Activated CD4-positive, alpha-beta memory T cell treated with anti-CD3 and anti-CD28 coated beads for 36 hours (primary cell): ENCODE results near the gene FXYD6. TPM values are rescaled to one million over a fixed set of nuclear protein-coding genes. Genes with fewer than 3 reads are reported as not detected.

ENCODE experiments used
- CTCF ChIA-PET: fragments of 350-600 bp; sonication (Branson Sonifier 250); formaldehyde crosslinking; loops from one replicate; lab custom pipeline; 2021; ENCODE audit warnings: antibody characterized with exemption, inconsistent platforms; lab: Charles Lee
- POLR2A ChIA-PET: fragments of 350-600 bp; sonication (Branson Sonifier 250); formaldehyde crosslinking; loops from one replicate; lab custom pipeline; 2021; ENCODE audit warnings: antibody characterized with exemption; lab: Charles Lee
- DNase-seq: peaks from one replicate; pipeline ENCODE4 v3.0.0-alpha.2; 2020
- H3K27ac Mint-ChIP-seq: one replicate; pipeline ENCODE4 v1.8.0; 2021; ENCODE audit warnings: mixed read lengths
- H3K27me3 Mint-ChIP-seq: one replicate; pipeline ENCODE4 v1.8.0; 2021; ENCODE audit warnings: mixed read lengths
- H3K36me3 Mint-ChIP-seq: one replicate; pipeline ENCODE4 v1.8.0; 2021; ENCODE audit warnings: mixed read lengths
- H3K4me1 Mint-ChIP-seq: one replicate; pipeline ENCODE4 v1.8.0; 2021; ENCODE audit warnings: low read depth, mixed read lengths
- H3K4me3 Mint-ChIP-seq: one replicate; pipeline ENCODE4 v1.8.0; 2021; ENCODE audit warnings: mild to moderate bottlenecking, mixed read lengths
- H3K9me3 Mint-ChIP-seq: one replicate; pipeline ENCODE4 v1.8.0; 2021; ENCODE audit warnings: mixed read lengths
- intact Hi-C: fragments of 100-400 bp; cut with micrococcal nuclease; formaldehyde crosslinking; loops from one replicate; pipeline ENCODE4 v1.15.1; 2023
- total RNA-seq, 2 experiments: library from RNA; stranded (reverse); gene quantifications; one replicate each; pipeline ENCODE4 v1.2.3, GENCODE V29; 2021

Gene FXYD6
- total RNA-seq, 2 experiments from 2014 or later: 0.26 to 0.61 TPM

DNA sequence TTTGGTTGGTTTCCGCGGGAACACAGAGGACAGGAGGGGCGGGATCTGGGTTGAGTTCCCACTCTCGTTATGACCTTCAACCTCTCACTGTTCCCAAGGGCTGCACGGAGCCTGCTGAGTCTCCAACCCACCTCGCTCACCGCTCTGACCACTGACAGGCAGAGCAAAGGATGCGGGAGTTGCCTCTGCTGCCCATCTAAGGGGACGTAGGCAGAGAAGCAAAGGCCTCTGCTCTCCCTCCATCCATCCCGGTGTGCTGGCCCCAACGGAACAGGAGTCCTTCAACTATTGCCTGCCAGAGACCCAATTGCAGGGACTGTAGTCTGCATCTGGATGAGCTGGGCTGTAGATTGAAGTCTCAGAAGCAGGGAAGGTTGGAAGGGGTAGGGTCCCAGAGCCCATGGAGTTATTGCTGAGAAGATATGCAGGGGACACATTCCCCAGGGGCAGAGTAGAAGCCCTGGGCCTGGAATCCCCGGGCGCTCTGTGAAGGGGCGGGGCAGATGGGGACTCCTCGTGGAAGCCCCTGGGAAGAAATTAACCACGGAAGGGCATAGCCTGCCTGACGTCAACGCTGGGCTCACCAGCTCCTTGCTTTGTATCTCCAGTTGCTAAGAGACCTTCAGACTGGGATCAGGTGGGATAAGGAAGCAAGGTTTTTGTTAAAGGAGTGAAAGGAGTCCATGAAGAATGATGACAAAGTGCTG, 39.2 kb downstream of the FXYD6 start:
- no peaks in the 10 kb centered on the region for H3K4me1 Mint-ChIP-seq
- H3K27me3 Mint-ChIP-seq: peaks cover 2% of the 10 kb centered on the region
- H3K9me3 Mint-ChIP-seq: no peaks in the 10 kb centered on the region
- intact Hi-C loops: no loop called here
- no peak for DNase-seq
- H3K4me3 Mint-ChIP-seq: no peak overlapping the region
- POLR2A ChIA-PET: no interaction called here
- no peaks in the 10 kb centered on the region for H3K36me3 Mint-ChIP-seq
- H3K27ac Mint-ChIP-seq: no peak overlapping the region
- CTCF ChIA-PET: no interaction called here

DNA sequence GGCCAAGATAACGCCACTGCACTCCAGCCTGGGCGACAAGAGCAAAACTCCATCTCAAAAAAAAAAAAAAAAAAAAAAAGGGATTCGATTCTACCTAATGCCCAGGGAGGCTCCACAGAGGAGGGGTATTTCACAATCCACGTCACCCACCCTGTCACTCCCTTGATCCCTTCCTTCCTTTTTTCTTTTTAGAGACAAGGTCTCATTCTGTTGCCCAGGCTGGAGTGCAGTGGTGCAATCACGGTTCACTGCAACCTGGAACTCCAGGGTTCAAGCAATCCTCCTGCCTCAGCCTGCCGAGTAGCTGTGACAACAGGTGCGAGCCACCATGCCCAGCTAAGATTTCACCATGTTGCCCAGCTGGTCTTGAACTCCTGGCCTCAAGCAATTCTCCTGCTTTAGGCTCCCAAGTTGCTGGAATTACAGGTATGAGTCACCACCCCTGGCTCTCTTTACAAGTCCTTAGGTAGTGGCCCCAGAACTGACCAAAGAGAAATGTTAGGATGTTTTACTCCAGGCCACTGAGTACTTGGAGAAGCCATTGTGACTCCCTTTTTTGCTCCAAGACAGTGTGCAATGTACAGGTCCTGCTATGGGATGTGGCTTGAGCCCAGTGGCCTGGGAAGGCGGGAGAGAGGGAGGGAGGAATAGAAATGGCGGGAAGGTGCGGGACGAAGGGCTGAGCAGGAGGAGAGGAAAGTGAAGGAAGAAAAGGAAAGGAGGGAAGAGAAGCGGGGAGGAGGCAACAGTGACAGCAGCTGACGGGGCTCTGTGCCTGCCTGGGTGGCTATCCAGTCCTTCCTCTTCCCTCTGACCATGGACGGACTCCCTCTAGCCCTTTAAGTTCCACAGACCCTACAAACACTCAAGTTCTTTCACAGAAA, 40.1 kb downstream of the FXYD6 start:
- ChIA-PET CTCF (interaction anchor here (1.5 kb wide), 1 partner anchor 19 kb away, joined by 4 read pairs; no protein-coding TSS in a partner anchor), POLR2A (no interaction called here)
- Mint-ChIP-seq H3K9me3 (no peaks in the 10 kb centered on the region), H3K4me3 (no peak overlapping the region), H3K4me1 (no peaks in the 10 kb centered on the region), H3K27ac (no peak overlapping the region), H3K36me3 (no peaks in the 10 kb centered on the region), H3K27me3 (peaks cover 2% of the 10 kb centered on the region)
- no peak for DNase-seq
- intact Hi-C loops: no loop called here

DNA sequence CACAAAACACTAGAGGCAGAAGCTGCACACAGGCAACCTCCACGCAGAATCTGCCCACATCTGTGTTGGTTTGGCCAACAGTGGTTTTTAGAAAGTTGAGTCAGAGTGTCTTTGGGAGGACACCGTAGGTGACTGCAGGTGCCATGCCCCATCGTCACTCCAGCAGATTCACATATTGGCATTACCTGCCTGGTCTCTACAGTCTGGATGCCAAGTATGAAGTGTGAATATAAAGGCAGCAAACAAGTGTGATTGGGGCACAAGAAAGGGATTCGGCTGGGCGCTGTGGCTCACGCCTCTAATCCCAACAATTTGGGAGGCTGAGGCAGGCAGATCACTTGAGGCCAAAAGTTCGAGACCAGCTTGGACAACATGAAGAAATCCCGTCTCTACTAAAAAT, 40.9 kb downstream of the FXYD6 start:
- no peak for DNase-seq
- no peaks in the 10 kb centered on the region for H3K9me3 Mint-ChIP-seq
- ChIA-PET POLR2A (no interaction called here), CTCF (interaction anchor here (1.5 to 3.3 kb wide), 3 partner anchors 18 to 217 kb away, joined by 4 to 18 read pairs (median 10); no protein-coding TSS in a partner anchor)
- H3K4me3 Mint-ChIP-seq: no peak overlapping the region
- intact Hi-C loops: no loop called here
- H3K27ac Mint-ChIP-seq: no peak overlapping the region
- peaks cover 6% of the 10 kb centered on the region for H3K4me1 Mint-ChIP-seq
- H3K36me3 Mint-ChIP-seq: no peaks in the 10 kb centered on the region
- peaks cover 2% of the 10 kb centered on the region for H3K27me3 Mint-ChIP-seq

DNA sequence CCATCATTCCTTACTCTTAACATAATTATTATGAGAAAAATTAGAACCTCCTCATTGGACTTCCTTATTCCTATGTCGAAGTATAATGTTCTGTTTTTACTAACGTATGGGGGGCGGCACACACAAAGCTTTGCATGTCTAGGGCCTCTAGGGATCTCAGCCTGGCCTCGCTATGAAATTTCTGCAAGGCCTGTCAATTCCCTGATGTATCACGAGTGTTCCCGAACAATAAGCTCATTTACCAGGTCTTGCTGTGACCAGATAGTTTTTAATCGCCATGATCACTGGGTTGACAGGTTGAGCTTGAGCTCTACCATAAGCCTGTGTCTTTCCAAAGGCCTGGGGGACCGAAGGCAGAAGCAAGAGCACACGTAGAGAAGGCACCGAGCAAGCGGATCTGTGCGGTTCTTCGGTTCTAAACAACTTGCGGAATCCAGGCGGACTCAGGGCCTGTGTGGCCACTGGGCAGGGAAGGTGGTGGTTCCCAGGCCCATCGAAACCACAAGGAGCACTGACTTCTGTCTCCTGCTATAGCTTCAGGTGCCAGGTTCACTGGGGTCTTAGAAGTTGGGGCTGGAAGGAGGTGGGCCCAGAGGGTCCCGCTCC, 41.5 kb downstream of the FXYD6 start:
- no peak for DNase-seq
- Mint-ChIP-seq H3K9me3 (no peaks in the 10 kb centered on the region), H3K4me3 (no peak overlapping the region), H3K27me3 (peaks cover 2% of the 10 kb centered on the region), H3K27ac (no peak overlapping the region), H3K4me1 (peaks cover 12% of the 10 kb centered on the region), H3K36me3 (no peaks in the 10 kb centered on the region)
- intact Hi-C loops: no loop called here
- POLR2A ChIA-PET: no interaction called here
- CTCF ChIA-PET: interaction anchor here (0.9 to 3.3 kb wide), 8 partner anchors 18 to 337 kb away, joined by 3 to 18 read pairs (median 5); no protein-coding TSS in a partner anchor

DNA sequence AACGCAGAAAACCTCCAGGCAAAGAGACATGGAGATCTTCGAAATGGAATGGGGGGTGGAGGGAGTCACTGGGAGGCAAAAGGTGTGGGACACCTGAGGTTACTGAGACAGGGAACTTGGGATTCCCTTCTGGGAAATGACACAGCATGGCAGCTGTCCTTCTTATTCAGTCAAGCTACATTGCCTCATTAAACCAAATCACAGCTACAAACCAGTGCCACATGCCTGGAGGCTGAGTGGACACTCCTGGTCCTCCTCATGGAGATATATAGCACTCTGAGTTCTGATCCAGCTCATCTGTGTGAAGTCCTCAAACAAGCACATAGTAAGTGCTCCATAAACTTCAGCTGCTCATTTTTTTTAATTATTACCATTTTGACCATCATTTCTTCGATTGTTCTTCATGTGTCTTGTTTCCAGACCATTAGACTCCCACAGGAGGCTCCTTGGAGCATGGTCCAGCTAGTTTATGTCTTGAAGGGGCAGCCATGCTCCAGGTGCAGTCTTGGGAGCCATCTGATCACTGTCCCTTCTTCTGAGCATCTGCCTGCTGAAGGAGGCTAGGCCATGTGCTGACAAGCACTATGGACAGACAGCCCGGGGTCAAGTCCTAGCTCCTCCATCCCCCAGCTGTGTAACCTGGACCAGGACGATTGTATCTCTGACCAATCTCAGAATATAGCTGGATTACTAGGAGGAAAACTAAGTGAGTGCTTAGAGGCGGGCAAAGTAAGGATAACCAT, 42.2 kb downstream of the FXYD6 start:
- Mint-ChIP-seq H3K27ac (no peak overlapping the region), H3K4me1 (peaks cover 17% of the 10 kb centered on the region), H3K36me3 (no peaks in the 10 kb centered on the region), H3K4me3 (no peak overlapping the region), H3K9me3 (no peaks in the 10 kb centered on the region), H3K27me3 (peaks cover 2% of the 10 kb centered on the region)
- DNase-seq: no peak
- CTCF ChIA-PET: interaction anchor here (0.9 to 3.3 kb wide), 8 partner anchors 10 to 337 kb away, joined by 3 to 18 read pairs (median 6); no protein-coding TSS in a partner anchor
- POLR2A ChIA-PET: no interaction called here
- intact Hi-C loops: no loop called here

DNA sequence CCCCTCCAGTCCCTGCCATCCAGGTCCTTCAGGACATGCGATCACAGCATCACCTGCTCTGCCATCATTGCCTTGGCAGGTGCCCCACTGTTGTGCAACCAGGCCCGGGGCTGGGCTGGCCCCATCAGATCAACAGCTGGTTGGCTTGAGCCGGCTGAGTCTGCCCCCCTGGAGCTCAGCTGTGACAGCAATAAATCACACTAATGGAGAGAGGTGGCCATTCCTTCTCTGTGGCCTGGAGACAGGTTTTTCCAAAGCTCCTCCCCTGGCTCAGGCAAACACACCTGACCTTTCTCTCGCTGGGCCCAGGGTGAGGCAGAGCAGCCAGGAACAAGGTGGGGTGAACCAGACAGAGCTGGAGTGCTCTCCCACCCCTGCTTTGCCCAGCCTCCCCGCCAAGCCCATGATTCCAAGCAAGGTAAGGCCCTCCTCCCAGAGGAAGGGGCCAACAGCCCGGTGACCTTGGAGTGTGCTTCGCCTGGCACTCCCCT, 43.0 kb downstream of the FXYD6 start:
- Mint-ChIP-seq H3K27ac (no peak overlapping the region), H3K9me3 (no peaks in the 10 kb centered on the region), H3K4me3 (no peak overlapping the region), H3K36me3 (no peaks in the 10 kb centered on the region), H3K27me3 (peaks cover 2% of the 10 kb centered on the region), H3K4me1 (peaks cover 24% of the 10 kb centered on the region)
- no peak for DNase-seq
- ChIA-PET POLR2A (no interaction called here), CTCF (interaction anchor here (1.6 to 3.3 kb wide), 6 partner anchors 11 to 219 kb away, joined by 4 to 18 read pairs (median 8); no protein-coding TSS in a partner anchor)
- intact Hi-C loops: no loop called here

DNA sequence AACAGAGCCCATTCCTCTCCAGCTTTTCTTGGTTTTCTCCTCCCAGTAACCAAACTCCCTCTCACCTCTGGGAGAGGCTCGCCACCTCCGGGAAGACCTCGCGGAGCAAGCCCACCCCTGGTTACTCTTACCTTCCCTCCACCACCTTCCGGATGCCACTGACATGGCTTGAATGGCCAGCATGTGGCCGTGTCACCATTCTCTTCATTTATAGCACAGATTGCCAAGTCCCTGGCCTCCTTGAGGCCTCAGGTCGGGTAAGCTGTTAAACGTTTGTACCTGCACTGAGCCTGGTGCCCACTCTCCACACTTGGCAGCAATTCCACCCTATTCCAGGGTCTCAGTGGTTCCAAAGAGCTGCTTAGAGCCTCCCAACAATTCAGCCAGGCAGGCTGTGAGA, 43.9 kb downstream of the FXYD6 start:
- Mint-ChIP-seq H3K4me3 (no peak overlapping the region), H3K36me3 (no peaks in the 10 kb centered on the region), H3K9me3 (no peaks in the 10 kb centered on the region), H3K4me1 (peaks cover 33% of the 10 kb centered on the region), H3K27ac (no peak overlapping the region), H3K27me3 (peaks cover 2% of the 10 kb centered on the region)
- ChIA-PET POLR2A (interaction anchor here (0.6 kb wide), 1 partner anchor 18 kb away, joined by 3 read pairs; no protein-coding TSS in a partner anchor), CTCF (interaction anchor here (1.6 to 3.3 kb wide), 4 partner anchors 12 to 114 kb away, joined by 7 to 18 read pairs (median 10); no protein-coding TSS in a partner anchor)
- intact Hi-C loops: no loop called here
- no peak for DNase-seq

DNA sequence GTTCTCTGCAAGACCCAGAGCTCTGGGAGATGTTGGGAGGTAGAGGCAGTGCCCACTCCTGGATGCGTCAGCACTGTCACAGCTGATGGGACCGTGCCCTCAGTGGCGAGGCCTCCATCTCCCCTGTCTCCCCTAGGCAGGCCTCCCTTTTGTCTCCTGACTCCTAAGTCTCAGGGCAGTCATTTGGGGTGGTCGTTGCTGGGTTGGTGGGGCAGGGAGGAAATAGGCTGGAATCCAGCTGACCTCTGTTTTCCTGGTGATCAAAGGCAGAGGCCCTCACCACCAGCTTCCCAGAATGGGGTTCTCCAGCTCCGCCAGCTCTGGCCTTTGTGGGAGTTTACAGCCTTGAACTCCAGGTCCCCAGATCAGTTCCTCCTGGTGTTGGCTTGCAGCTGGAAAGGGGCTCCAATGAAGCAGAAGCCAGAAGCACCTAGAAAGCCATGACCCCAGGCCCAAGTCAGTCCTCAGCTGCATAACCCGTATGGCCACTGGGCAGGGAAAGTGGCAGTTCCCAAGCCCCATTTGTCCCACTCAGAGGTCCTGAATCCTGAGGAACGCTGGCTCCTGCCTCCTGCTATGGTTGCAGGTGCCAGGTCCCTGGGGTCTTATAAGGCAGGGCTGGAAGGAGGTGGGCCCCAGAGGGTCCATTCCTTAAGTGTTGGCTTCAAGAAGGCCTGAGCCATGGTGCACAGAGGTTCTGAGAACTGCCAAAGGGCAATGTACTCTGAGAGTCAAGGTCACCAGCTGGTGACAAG, 44.6 kb downstream of the FXYD6 start:
- intact Hi-C loops: no loop called here
- peaks cover 2% of the 10 kb centered on the region for H3K27me3 Mint-ChIP-seq
- ChIA-PET CTCF (interaction anchor here (0.9 to 2.9 kb wide), 3 partner anchors 14 to 222 kb away, joined by 3 to 12 read pairs (median 7); no protein-coding TSS in a partner anchor), POLR2A (interaction anchor here (0.6 kb wide), 1 partner anchor 17 kb away, joined by 3 read pairs; no protein-coding TSS in a partner anchor)
- peaks cover 35% of the 10 kb centered on the region for H3K4me1 Mint-ChIP-seq
- no peaks in the 10 kb centered on the region for H3K36me3 Mint-ChIP-seq
- H3K9me3 Mint-ChIP-seq: no peaks in the 10 kb centered on the region
- no peak overlapping the region for H3K27ac Mint-ChIP-seq
- DNase-seq: no peak
- H3K4me3 Mint-ChIP-seq: no peak overlapping the region

DNA sequence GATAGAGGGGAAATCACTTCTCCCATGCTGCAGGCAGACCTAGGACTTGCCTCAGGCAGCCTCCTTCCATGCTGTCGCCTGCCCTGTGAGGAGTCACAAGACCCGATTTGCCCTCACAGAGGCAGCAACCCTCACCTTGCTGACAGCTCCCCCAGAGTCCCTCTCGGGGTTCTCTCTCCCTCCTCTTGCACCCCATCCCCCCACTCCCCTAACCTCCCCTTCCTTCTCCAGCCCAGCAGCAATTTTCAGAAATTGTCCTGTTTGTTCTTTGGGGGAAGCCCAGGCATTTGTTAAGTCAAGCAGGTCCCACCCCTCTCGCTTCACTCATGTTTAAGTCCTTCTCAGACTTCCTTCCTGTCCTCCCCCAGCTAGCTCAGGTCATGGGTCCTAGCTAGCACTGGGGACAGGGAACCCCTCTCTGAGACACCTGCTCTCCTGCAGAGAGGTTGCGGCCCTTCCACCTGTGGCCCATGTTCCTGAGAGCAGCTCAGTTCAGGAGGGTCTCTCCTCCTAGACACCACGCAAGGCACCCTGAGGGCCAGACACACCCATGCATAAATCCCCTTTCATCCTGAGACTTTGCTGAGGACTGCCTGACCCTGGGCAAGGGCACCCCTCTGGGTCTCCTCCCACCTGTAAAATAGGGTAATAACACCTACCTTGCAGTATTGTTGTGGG, 45.6 kb downstream of the FXYD6 start:
- no peak overlapping the region for H3K27ac Mint-ChIP-seq
- intact Hi-C loops: no loop called here
- ChIA-PET CTCF (interaction anchor here (1.4 to 2.0 kb wide), 2 partner anchors 13 to 222 kb away, joined by 4 to 7 read pairs; no protein-coding TSS in a partner anchor), POLR2A (no interaction called here)
- peaks cover 35% of the 10 kb centered on the region for H3K4me1 Mint-ChIP-seq
- no peaks in the 10 kb centered on the region for H3K27me3 Mint-ChIP-seq
- H3K9me3 Mint-ChIP-seq: no peaks in the 10 kb centered on the region
- DNase-seq: no peak
- no peak overlapping the region for H3K4me3 Mint-ChIP-seq
- no peaks in the 10 kb centered on the region for H3K36me3 Mint-ChIP-seq

DNA sequence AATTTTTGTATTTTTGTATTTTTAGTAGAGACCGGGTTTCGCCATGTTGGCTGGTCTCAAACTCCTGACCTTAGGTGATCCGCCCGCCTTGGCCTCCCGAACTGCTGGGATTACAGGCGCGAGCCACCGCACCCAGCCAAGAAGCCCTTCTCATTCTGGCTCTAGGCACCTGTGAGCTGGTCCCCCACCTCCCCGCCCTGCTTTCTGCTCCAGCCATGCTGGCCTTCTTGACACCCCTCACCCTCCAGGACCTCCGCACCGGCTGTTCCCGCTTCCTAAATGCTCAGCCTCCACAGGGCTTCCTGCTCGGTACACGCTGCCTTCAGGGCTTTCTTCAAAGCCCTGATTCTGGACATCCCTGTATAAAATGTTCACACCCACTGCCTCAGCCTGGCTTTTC, 46.4 kb downstream of the FXYD6 start:
- intact Hi-C loops: no loop called here
- DNase-seq: peak; percentile 7
- ChIA-PET CTCF (interaction anchor here (0.6 to 1.4 kb wide), 2 partner anchors 116 to 223 kb away, joined by 3 to 4 read pairs; no protein-coding TSS in a partner anchor), POLR2A (no interaction called here)
- H3K36me3 Mint-ChIP-seq: no peaks in the 10 kb centered on the region
- no peak overlapping the region for H3K4me3 Mint-ChIP-seq
- no peaks in the 10 kb centered on the region for H3K27me3 Mint-ChIP-seq
- peak overlapping the region; percentile 11 for H3K27ac Mint-ChIP-seq
- peaks cover 36% of the 10 kb centered on the region for H3K4me1 Mint-ChIP-seq
- no peaks in the 10 kb centered on the region for H3K9me3 Mint-ChIP-seq
